Panc1 (cell line): ENCODE results near the gene MEIS1. TPM values are rescaled to one million over a fixed set of nuclear protein-coding genes. Genes with fewer than 3 reads are reported as not detected.
"Not testable (repeated sequence)": the region's sequence is repeated elsewhere in the genome, so short reads cannot be mapped to it uniquely, and the experiment has no call there.

Experiments
- ATAC-seq: fragments of 200-7000 bp; cut with Tn5 transposase; 2 replicates; pipeline ENCODE4 v1.9.1; 2020; ENCODE audit warnings: mild to moderate bottlenecking, moderate library complexity
- BruUV-seq: library from RNA; stranded (reverse); fragments of 400-500 nt; replicated peaks from 2 replicates; lab custom pipeline; 2021; lab: Mats Ljungman, UMichigan
- CTCF ChIA-PET: fragments of 300-600 bp; sonication (Branson Sonifier 250); formaldehyde crosslinking; loops from one replicate; lab custom pipeline; 2022; ENCODE audit warnings: antibody characterized with exemption; lab: Charles Lee
- POLR2A ChIA-PET: fragments of 300-600 bp; sonication (Branson Sonifier 250); formaldehyde crosslinking; loops from one replicate; lab custom pipeline; 2022; ENCODE audit warnings: antibody characterized with exemption; lab: Charles Lee
- DNase-seq: peaks from one replicate; pipeline ENCODE4 v3.0.0-alpha.2; 2010; ENCODE audit warnings: low read depth, low spot score
- H3K27ac ChIP-seq: 2 replicates; pipeline ENCODE4 v1.5.1; 2011; ENCODE audit warnings: mild to moderate bottlenecking, low read length, inconsistent platforms
- H3K27me3 ChIP-seq: fragments of 200-500 bp; sonication (Bioruptor generic); 2 replicates; pipeline ENCODE4 v1.6.0; 2014; ENCODE audit warnings: low read length, inconsistent platforms; ENCODE audit not compliant: control insufficient read depth, insufficient read depth
- H3K36me3 ChIP-seq: fragments of 200-500 bp; sonication (Bioruptor generic); 2 replicates; pipeline ENCODE4 v1.5.1; 2014; ENCODE audit warnings: inconsistent platforms, mild to moderate bottlenecking, low read length, moderate library complexity; ENCODE audit not compliant: control insufficient read depth, insufficient read depth
- H3K4me1 ChIP-seq: 2 replicates; pipeline ENCODE4 v1.5.1; 2011; ENCODE audit warnings: inconsistent platforms, mild to moderate bottlenecking, low read length, moderate library complexity; ENCODE audit not compliant: control insufficient read depth, insufficient read depth
- H3K4me3 ChIP-seq, 2 experiments: 2 replicates each; pipeline ENCODE4 v1.5.1; 2011 to 2012; ENCODE audit warnings: low read depth in 2 of 2, low read length in 2 of 2, mild to moderate bottlenecking in 2 of 2, inconsistent platforms in 1 of 2, moderate library complexity in 1 of 2
- H3K9me3 ChIP-seq: fragments of 200-500 bp; sonication (Bioruptor generic); 2 replicates; pipeline ENCODE4 v1.5.1; 2014; ENCODE audit warnings: low read depth, mild to moderate bottlenecking, inconsistent platforms, low read length, moderate library complexity; ENCODE audit not compliant: control insufficient read depth, insufficient read depth
- POLR2AphosphoS5 ChIP-seq: IDR thresholded peaks from 2 replicates; pipeline ENCODE4 v1.6.1; 2012; ENCODE audit warnings: mild to moderate bottlenecking, low read depth, low read length, moderate library complexity
- SIN3A ChIP-seq: IDR thresholded peaks from 2 replicates; pipeline ENCODE4 v1.6.1; 2012; ENCODE audit warnings: low read depth, mild to moderate bottlenecking, low read length, moderate library complexity, borderline replicate concordance; ENCODE audit not compliant: insufficient read depth
- TCF7L2 ChIP-seq: IDR thresholded peaks from 2 replicates; pipeline ENCODE4 v1.6.1; 2011; ENCODE audit warnings: mild to moderate bottlenecking, low read depth, low read length, inconsistent platforms
- in situ Hi-C: cut with HindIII; loops from 2 replicates; pipeline ENCODE4 v1.10.0; 2016; ENCODE audit warnings: low sequenced_read_pairs, low pct_unique_long_range_greater_than_20kb
- intact Hi-C: fragments of 100-400 bp; cut with micrococcal nuclease; formaldehyde crosslinking; loops from one replicate; pipeline ENCODE4 v1.10.0; 2022; ENCODE audit not compliant: unreplicated experiment
- total RNA-seq: library from RNA; stranded (reverse); gene quantifications from one replicate; pipeline ENCODE4 v1.2.1, GENCODE V29; 2021; ENCODE audit not compliant: unreplicated experiment
- TF ChIP-seq, protein P1 (sequence below): fragments of 450-650 bp; IDR thresholded peaks from 2 replicates; pipeline ENCODE4 v1.5.1; 2017; ENCODE audit warnings: mild to moderate bottlenecking
- TF ChIP-seq, protein P2 (sequence below), 2 experiments: IDR thresholded peaks; 2 replicates each; pipeline ENCODE4 v1.6.1; 2011 to 2012; ENCODE audit warnings: low read depth in 2 of 2, control low read depth in 1 of 2, low read length in 1 of 2, mild to moderate bottlenecking in 1 of 2, moderate library complexity in 1 of 2; ENCODE audit not compliant: insufficient read depth in 1 of 2

MEIS1 gene
- total RNA-seq, 1 experiment from 2014 or later: 2.0 TPM

DNA sequence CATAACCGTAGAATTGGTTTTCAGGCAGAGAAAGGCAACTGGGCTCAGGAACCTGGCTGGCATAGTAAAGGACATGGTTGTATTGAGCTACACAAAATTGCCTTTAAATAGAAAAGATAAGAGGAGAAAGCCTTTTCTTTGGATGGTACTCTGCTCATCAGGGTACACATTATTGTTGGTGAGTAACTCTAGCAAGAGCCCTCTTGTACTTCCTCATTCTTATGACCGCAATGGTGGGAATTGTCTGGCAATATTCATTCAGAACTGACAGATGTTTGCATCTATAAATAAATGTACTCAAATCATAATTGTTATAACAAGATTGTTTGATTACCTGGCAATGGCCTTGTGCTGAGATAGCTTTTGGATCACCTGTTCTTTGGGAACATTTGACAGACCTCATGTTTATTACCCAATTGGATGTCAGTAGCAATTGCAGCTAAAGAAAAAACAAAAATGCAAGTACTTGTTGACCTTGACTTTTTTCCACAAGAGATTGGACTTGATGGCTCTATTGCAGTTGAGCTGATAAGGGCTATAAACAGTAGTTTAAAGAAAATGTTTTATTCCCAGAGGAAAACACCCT, 43.9 kb downstream of the MEIS1 start:
- intact Hi-C loops: no loop called here
- Histone ChIP-seq H3K36me3 (no peaks in the 10 kb centered on the region), H3K27ac (no peak overlapping the region), H3K9me3 (no peaks in the 10 kb centered on the region), H3K27me3 (no peaks in the 10 kb centered on the region; the same call in 1 of the 2 replicates), H3K4me3 (no peak overlapping the region), H3K4me1 (no peaks in the 10 kb centered on the region)
- BruUV-seq: no TSS peak
- TF ChIP-seq TCF7L2 (no peak), POLR2AphosphoS5 (no peak), SIN3A (no peak)
- TF ChIP-seq, protein P1, sequence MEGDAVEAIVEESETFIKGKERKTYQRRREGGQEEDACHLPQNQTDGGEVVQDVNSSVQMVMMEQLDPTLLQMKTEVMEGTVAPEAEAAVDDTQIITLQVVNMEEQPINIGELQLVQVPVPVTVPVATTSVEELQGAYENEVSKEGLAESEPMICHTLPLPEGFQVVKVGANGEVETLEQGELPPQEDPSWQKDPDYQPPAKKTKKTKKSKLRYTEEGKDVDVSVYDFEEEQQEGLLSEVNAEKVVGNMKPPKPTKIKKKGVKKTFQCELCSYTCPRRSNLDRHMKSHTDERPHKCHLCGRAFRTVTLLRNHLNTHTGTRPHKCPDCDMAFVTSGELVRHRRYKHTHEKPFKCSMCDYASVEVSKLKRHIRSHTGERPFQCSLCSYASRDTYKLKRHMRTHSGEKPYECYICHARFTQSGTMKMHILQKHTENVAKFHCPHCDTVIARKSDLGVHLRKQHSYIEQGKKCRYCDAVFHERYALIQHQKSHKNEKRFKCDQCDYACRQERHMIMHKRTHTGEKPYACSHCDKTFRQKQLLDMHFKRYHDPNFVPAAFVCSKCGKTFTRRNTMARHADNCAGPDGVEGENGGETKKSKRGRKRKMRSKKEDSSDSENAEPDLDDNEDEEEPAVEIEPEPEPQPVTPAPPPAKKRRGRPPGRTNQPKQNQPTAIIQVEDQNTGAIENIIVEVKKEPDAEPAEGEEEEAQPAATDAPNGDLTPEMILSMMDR: no peak
- TF ChIP-seq, protein P2, sequence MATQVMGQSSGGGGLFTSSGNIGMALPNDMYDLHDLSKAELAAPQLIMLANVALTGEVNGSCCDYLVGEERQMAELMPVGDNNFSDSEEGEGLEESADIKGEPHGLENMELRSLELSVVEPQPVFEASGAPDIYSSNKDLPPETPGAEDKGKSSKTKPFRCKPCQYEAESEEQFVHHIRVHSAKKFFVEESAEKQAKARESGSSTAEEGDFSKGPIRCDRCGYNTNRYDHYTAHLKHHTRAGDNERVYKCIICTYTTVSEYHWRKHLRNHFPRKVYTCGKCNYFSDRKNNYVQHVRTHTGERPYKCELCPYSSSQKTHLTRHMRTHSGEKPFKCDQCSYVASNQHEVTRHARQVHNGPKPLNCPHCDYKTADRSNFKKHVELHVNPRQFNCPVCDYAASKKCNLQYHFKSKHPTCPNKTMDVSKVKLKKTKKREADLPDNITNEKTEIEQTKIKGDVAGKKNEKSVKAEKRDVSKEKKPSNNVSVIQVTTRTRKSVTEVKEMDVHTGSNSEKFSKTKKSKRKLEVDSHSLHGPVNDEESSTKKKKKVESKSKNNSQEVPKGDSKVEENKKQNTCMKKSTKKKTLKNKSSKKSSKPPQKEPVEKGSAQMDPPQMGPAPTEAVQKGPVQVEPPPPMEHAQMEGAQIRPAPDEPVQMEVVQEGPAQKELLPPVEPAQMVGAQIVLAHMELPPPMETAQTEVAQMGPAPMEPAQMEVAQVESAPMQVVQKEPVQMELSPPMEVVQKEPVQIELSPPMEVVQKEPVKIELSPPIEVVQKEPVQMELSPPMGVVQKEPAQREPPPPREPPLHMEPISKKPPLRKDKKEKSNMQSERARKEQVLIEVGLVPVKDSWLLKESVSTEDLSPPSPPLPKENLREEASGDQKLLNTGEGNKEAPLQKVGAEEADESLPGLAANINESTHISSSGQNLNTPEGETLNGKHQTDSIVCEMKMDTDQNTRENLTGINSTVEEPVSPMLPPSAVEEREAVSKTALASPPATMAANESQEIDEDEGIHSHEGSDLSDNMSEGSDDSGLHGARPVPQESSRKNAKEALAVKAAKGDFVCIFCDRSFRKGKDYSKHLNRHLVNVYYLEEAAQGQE (IDR thresholded peaks at IDR 0.05; ENCODE audit: insufficient read depth in 1 of 2, low read depth in 2 of 2, low read length in 1 of 2): no peak
- ChIA-PET POLR2A (no interaction called here), CTCF (no interaction called here)
- DNase-seq (no peak), ATAC-seq (no peak)
- in situ Hi-C loops: no loop called here

DNA sequence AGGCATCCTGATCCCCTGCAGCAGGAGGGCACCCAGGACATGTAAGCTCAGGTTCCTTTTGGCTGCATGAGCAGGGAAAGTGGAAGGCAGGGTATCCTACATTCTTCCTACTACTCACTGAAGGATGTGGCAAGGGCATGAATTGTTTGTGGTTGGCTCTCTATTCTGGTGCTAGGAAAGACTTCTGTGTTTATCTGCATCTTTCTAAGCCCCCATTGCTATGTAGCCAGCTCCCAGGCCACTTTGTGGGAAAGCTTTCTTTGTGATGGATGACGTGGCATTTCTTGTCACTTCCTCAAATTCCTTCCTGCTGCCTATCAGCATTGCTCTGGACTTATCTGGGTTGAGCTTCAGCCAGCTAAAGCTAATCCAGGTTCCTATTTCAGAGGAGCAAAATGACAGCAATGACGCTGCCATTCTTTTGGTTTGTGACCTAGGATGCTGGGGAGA, 46.2 kb downstream of the MEIS1 start:
- POLR2A ChIA-PET: no interaction called here
- Histone ChIP-seq H3K4me1 (no peaks in the 10 kb centered on the region), H3K36me3 (no peaks in the 10 kb centered on the region), H3K9me3 (no peaks in the 10 kb centered on the region), H3K27me3 (no peaks in the 10 kb centered on the region; the same call in 1 of the 2 replicates), H3K27ac (no peak overlapping the region), H3K4me3 (no peak overlapping the region)
- DNase-seq (no peak), ATAC-seq (no peak)
- intact Hi-C loops (no loop called here), in situ Hi-C loops (no loop called here)
- no TSS peak for BruUV-seq
- CTCF ChIA-PET: no interaction called here
- no peak for TF ChIP-seq POLR2AphosphoS5

DNA sequence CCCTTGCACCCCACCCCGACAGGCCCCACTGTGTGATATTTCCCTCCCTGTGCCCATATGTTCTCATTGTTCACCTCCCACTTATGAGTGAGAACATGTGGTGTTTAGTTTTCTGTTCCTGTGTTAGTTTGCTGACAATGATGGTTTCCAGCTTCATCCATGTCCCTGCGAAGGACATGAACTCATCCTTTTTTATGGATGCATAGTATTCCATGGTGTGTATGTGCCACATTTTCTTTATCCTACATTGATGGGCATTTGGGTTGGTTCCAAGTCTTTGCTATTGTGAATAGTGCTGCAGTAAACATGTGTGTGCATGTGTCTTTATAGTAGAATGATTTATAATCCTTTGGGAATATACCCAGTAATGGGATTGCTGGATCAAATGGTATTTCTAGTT, 50.3 kb downstream of the MEIS1 start:
- H3K36me3 ChIP-seq, H3K4me3 ChIP-seq, CTCF ChIA-PET, in situ Hi-C loops, intact Hi-C loops, ATAC-seq, H3K27me3 ChIP-seq, BruUV-seq, H3K9me3 ChIP-seq, DNase-seq, H3K4me1 ChIP-seq, H3K27ac ChIP-seq, POLR2A ChIA-PET: not testable (repeated sequence)
